ENCODE results near the gene CLEC18A. TPM values are rescaled to one million over a fixed set of nuclear protein-coding genes. Genes with fewer than 3 reads are reported as not detected.

The CLEC18A gene
- total RNA-seq, 1 donor from 2014 or later = 2.0 TPM

GRCh38 chr16:69921127-69921526 is 30.0 kb upstream of the CLEC18A start:
- Histone ChIP-seq H3K27ac (no peak overlapping the region), H3K27me3 (no peaks in the 10 kb centered on the region), H3K4me3 (no peak overlapping the region), H3K4me1 (no peaks in the 10 kb centered on the region), H3K36me3 (peaks cover 9% of the 10 kb centered on the region), H3K9me3 (no peaks in the 10 kb centered on the region)
- intact Hi-C loops (cut with DNase I) = no loop called here
- ATAC-seq (no peak), DNase-seq (no peak)
- no peak for TF ChIP-seq CTCF (IDR thresholded peaks at IDR 0.05)

- peaks cover 14% of the 10 kb centered on the region for H3K36me3 ChIP-seq
- no peaks in the 10 kb centered on the region for H3K4me1 ChIP-seq
- H3K4me3 ChIP-seq = no peak overlapping the region
- no peak for ATAC-seq
- H3K27ac ChIP-seq = no peak overlapping the region
- intact Hi-C loops (cut with DNase I) = no loop called here
- no peaks in the 10 kb centered on the region for H3K9me3 ChIP-seq
- no peak for TF ChIP-seq CTCF (IDR thresholded peaks at IDR 0.05)
- DNase-seq = no peak
- no peaks in the 10 kb centered on the region for H3K27me3 ChIP-seq
Observed at GRCh38 chr16:69922200-69922599, 28.9 kb upstream of the CLEC18A start.

- TF ChIP-seq CTCF (IDR thresholded peaks at IDR 0.05) = no peak
- H3K27me3 ChIP-seq = no peaks in the 10 kb centered on the region
- intact Hi-C loops (cut with DNase I) = no loop called here
Observed at GRCh38 chr16:69924041-69924775, 26.9 kb upstream of the CLEC18A start.

GRCh38 chr16:69924777-69925191 is 26.4 kb upstream of the CLEC18A start:
- intact Hi-C loops (cut with DNase I) = no loop called here
- Histone ChIP-seq H3K27me3 (no peaks in the 10 kb centered on the region), H3K4me1 (no peaks in the 10 kb centered on the region), H3K27ac (peak overlapping the region; percentile 58), H3K9me3 (no peaks in the 10 kb centered on the region), H3K4me3 (peak overlapping the region; percentile 13), H3K36me3 (peaks cover 18% of the 10 kb centered on the region)
- TF ChIP-seq CTCF (IDR thresholded peaks at IDR 0.05) = no peak
- peak; percentile 20 for ATAC-seq
- no peak for DNase-seq

More at GRCh38 chr16:69924041-69924775, 26.9 kb upstream of the CLEC18A start:
- no peaks in the 10 kb centered on the region for H3K9me3 ChIP-seq
- DNase-seq (no peak), ATAC-seq (no peak)
- no peaks in the 10 kb centered on the region for H3K4me1 ChIP-seq
- no peak overlapping the region for H3K4me3 ChIP-seq
- H3K36me3 ChIP-seq = peaks cover 12% of the 10 kb centered on the region
- no peak overlapping the region for H3K27ac ChIP-seq

GRCh38 chr16:69925311-69925710 is 25.8 kb upstream of the CLEC18A start:
- DNase-seq (no peak), ATAC-seq (no peak)
- Histone ChIP-seq H3K27ac (peak overlapping the region; percentile 58), H3K36me3 (peaks cover 21% of the 10 kb centered on the region), H3K4me3 (peak overlapping the region; percentile 13), H3K9me3 (no peaks in the 10 kb centered on the region), H3K4me1 (no peaks in the 10 kb centered on the region), H3K27me3 (no peaks in the 10 kb centered on the region)
- no peak for TF ChIP-seq CTCF (IDR thresholded peaks at IDR 0.05)
- intact Hi-C loops (cut with DNase I) = no loop called here
